ENCODE results near the gene ATP8A2.

- TF ChIP-seq CTCF (IDR thresholded peaks at IDR 0.05) (no peak), POLR2A (IDR thresholded peaks at IDR 0.05) (no peak), EP300 (IDR thresholded peaks at IDR 0.05) (no peak)
These were observed 347.9 kb downstream of the ATP8A2 start for GRCh38 chr13:25719666-25720065.
